PC-3 (cell line): ENCODE measurements around the gene MRPS10.

Experiments
- EZH2 ChIP-seq: fragments of 300-600 bp; sonication (generic); IDR thresholded peaks from one replicate; pipeline ENCODE4 v1.6.1; 2017; ENCODE audit warnings: antibody characterized with exemption, mild to moderate bottlenecking, low read length; ENCODE audit not compliant: unreplicated experiment
- EZH2phosphoT487 ChIP-seq: fragments of 300-600 bp; sonication (generic); IDR thresholded peaks from 2 replicates; pipeline ENCODE4 v1.6.1; 2018; ENCODE audit warnings: mild to moderate bottlenecking, antibody characterized with exemption, low read length, borderline replicate concordance
- TF ChIP-seq, protein P1 (sequence below): fragments of 300-600 bp; sonication (generic); conservative IDR thresholded peaks from 2 replicates; pipeline ENCODE4 v1.5.1; 2017; ENCODE audit warnings: antibody characterized with exemption, low read depth, mild to moderate bottlenecking, low read length

DNA sequence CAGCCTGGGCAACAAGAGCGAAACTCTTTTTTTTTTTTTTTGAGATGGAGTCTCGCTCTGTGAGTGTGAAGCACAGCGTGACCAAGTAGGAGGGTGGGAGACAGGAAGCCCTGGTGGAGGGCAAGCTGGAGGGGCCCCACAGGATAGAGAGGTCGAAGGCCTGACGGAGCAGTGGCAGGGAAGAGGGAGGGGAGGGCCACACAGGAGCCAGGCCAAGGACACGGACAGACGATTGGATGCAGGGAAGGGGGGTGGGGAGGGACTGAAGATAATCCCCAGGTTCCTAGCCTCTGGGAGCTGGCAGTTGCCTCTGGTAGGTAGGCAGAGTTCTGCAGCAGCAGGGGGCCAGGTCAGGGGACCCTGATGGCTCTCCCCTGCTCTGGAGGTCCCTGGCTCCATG, 55.3 kb downstream of the MRPS10 start:
- TF ChIP-seq, protein P1, sequence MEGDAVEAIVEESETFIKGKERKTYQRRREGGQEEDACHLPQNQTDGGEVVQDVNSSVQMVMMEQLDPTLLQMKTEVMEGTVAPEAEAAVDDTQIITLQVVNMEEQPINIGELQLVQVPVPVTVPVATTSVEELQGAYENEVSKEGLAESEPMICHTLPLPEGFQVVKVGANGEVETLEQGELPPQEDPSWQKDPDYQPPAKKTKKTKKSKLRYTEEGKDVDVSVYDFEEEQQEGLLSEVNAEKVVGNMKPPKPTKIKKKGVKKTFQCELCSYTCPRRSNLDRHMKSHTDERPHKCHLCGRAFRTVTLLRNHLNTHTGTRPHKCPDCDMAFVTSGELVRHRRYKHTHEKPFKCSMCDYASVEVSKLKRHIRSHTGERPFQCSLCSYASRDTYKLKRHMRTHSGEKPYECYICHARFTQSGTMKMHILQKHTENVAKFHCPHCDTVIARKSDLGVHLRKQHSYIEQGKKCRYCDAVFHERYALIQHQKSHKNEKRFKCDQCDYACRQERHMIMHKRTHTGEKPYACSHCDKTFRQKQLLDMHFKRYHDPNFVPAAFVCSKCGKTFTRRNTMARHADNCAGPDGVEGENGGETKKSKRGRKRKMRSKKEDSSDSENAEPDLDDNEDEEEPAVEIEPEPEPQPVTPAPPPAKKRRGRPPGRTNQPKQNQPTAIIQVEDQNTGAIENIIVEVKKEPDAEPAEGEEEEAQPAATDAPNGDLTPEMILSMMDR: no peak
- no peak for TF ChIP-seq EZH2phosphoT487
- no peak for TF ChIP-seq EZH2
